Astrocyte of the cerebellum (primary cell): ENCODE results near the gene ACER2.
A peak's percentile ranks its signal among the peaks of the same experiment; 100 is the strongest.

Experiments used
- DNase-seq: peaks from one replicate; pipeline ENCODE4 v3.0.0-alpha.2; 2011; ENCODE audit warnings: low read depth
- H3K4me3 ChIP-seq: 2 replicates; pipeline ENCODE4 v1.5.1; 2011; ENCODE audit warnings: mild to moderate bottlenecking, low read depth, low read length, moderate library complexity
- in situ Hi-C: cut with HindIII; loops from 2 replicates; pipeline ENCODE4 v1.10.0; 2017; ENCODE audit warnings: low sequenced_read_pairs
- TF ChIP-seq, protein P1 (sequence below): IDR thresholded peaks from 2 replicates; pipeline ENCODE4 v1.5.1; 2012; ENCODE audit warnings: low read length, low read depth, moderate library complexity, mild to moderate bottlenecking; ENCODE audit errors: missing control alignments

Gene ACER2

DNA sequence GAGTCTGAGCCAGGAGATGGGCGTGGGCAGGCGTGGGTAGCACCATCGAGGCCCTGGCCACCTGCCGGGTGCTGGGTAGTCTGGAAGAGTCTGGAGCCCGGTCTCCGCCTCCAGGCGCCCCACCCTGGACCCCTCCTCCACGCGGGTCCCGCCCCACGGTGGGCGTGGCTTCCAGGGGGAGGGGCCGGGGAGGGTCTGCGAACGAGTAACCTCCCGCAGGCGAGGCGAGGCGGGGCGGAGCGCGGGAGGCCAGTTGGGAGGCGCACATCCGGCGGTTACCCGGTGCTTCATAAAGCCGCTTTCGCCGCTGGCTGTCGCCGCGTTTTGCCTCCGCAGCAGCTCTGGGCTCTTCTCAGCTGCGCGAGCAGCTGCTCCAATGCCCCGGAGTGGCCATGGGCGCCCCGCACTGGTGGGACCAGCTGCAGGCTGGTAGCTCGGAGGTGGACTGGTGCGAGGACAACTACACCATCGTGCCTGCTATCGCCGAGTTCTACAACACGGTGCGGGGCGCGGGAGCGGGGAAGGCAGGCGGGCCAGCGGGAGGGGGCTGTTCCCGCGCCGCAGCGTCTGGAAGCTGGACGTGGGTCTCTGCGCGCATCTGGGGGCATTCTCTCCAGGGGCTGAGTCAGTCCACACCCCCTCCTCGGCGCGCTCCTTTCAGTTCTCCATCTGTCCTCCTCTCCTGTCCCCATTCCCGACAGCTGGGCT, at the start of gene ACER2:
Gene ACER2, plus strand, starts transcription at position 317 of the 708 bp plus-strand sequence. Its CDS starts 76 bp downstream, at position 393.
- TF ChIP-seq, protein P1, sequence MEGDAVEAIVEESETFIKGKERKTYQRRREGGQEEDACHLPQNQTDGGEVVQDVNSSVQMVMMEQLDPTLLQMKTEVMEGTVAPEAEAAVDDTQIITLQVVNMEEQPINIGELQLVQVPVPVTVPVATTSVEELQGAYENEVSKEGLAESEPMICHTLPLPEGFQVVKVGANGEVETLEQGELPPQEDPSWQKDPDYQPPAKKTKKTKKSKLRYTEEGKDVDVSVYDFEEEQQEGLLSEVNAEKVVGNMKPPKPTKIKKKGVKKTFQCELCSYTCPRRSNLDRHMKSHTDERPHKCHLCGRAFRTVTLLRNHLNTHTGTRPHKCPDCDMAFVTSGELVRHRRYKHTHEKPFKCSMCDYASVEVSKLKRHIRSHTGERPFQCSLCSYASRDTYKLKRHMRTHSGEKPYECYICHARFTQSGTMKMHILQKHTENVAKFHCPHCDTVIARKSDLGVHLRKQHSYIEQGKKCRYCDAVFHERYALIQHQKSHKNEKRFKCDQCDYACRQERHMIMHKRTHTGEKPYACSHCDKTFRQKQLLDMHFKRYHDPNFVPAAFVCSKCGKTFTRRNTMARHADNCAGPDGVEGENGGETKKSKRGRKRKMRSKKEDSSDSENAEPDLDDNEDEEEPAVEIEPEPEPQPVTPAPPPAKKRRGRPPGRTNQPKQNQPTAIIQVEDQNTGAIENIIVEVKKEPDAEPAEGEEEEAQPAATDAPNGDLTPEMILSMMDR: no peak
- in situ Hi-C loops: no loop called here

DNA sequence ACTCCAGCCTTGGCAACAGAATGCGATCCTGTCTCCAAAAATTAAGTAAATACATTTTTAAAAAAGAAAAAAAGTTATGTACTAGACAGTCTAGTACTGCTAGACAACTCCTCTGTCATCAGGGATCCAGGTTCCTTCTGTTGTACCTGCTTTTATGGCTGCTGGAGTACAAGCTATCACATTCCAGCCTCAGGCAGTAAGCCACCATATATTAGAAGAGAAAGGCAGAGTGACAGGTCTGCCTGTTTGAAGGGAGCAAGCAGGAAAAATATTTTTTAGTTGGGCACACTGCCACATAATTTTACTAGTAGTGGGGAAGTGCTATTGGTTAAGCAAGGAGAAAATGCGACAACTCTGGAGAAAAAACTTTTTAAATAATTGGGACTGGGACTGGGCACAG, 39.7 kb upstream of the ACER2 start:
- in situ Hi-C loops: no loop called here
- no peak overlapping the region for H3K4me3 ChIP-seq
- TF ChIP-seq, protein P1: no peak
- DNase-seq: no peak

More for the DNA sequence above, at the start of gene ACER2:
- peak within 1 kb of the TSS; percentile 80 for H3K4me3 ChIP-seq
- peak; percentile 55 for DNase-seq

DNA sequence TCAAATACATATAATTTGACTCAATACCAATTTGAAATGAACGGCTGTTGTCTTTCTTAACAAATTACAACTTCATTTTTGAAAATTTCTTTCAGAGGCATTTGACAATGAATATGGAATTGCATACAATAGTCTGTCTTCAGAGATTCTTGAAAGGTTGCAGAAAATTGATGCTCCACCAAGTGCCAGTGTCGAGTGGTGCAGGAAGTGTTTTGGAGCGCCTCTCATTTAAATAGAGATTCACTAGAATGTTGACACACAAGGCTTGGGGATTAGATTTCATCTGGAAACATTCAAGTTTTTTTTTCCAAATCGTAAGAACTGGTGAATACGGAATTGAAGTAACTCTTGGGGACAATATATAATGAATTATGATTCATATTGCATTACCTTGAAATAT, 36.9 kb upstream of the ACER2 start:
- in situ Hi-C loops: loop anchor here (5.0 kb wide), 1 partner anchor 50 kb away; no protein-coding TSS in a partner anchor
- TF ChIP-seq, protein P1: no peak
- H3K4me3 ChIP-seq: no peak overlapping the region
- DNase-seq: no peak

DNA sequence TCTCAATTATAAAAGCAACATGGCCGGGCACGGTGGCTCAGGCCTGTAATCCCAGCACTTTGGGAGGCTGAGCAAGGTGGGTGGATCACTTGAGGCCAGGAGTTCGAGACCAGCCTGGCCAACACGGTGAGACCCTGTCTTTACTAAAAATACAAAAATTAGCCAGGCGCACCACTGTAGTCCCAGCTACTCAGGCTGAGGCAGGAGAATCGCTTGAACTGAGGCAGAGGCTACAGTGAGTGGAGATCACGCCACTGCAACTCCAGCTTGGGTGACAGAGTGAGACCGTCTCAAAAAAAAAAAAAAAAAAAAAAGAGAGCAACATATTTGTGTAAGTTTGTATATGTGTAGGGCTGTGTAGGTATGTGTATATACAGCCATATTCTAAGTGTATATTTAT, 36.2 kb upstream of the ACER2 start:
- in situ Hi-C loops: loop anchor here (5.0 kb wide), 1 partner anchor 50 kb away; no protein-coding TSS in a partner anchor
- DNase-seq: no peak
- H3K4me3 ChIP-seq: no peak overlapping the region
- TF ChIP-seq, protein P1: no peak

DNA sequence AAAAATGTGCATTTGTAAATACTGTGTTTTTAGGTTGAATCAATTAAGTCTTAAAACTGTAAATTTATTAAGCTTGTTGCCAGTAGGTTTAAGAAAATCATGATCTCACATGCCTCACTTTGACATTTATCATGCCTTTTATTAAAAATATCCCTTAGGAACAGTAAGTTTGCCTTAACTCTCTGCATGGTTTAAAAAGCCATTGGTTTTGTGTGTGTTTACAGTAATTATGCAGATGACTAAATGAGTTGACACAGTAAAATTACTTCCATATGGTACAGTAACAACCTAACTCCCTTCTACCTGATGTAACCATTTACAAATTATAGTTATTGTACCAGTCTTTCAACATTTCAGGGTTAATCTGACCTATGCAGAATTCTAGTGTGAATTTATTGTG, 35.3 kb upstream of the ACER2 start:
- no peak for DNase-seq
- in situ Hi-C loops: loop anchor here (5.0 kb wide), 1 partner anchor 49 kb away; no protein-coding TSS in a partner anchor
- TF ChIP-seq, protein P1: no peak
- no peak overlapping the region for H3K4me3 ChIP-seq

DNA sequence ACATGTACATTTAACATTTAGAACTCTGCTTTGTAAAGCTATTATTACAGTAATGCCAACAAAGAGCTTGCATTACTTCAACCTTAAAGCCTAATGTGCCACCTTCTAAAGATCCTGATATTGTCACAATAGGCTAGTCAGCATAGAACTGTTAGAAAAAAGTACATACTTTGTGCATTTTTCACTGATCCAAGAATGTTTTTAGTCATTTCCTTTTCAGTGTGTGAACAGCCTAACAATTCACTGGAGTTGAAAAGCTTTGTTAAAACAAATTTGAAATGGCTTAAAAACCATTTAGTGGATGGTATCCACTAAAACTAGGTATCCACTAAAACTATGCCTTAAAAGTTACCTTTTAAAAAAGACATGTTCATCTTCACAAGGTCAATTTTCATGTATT, 33.3 kb upstream of the ACER2 start:
- H3K4me3 ChIP-seq: no peak overlapping the region
- TF ChIP-seq, protein P1: no peak
- in situ Hi-C loops: loop anchor here (5.0 kb wide), 1 partner anchor 73 kb away; no protein-coding TSS in a partner anchor
- DNase-seq: no peak
